ENCODE measurements around the gene PMM2. TPM values are rescaled to one million over a fixed set of nuclear protein-coding genes. Genes with fewer than 3 reads are reported as not detected.

PMM2 gene
- total and polyA plus RNA-seq, 2 donors (not counting 3 experiments of a cell fraction or from before 2014, with no cell fraction given): 29.0 to 61.3 TPM

DNA sequence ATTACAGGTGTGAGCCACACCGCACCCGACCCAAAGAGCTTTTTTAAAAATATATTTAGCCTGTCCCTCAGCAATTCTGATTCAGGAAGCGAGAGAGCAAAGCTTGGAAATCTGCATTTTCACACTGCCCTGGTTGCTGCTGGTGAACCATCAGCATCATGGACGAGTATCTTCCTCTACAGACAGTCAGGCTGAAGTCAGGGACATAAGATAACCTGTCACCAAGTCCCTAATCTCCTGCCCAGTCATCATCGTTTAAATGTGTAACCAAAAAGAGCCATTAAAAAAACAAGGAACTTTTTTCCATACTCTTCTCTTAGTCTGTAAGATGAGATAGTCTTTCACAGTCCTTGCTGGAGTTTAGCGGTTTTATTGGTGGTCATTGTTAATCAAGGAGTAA, 6.7 kb downstream of the PMM2 start:
- intact Hi-C loops (cut with micrococcal nuclease): no loop called here
- Histone ChIP-seq H4K20me1 (replicated peaks; ENCODE audit: control insufficient read depth, extremely low read depth, insufficient read depth, low read length) (peaks cover 6% of the 10 kb centered on the region), H3K9ac (replicated peaks; ENCODE audit: extremely low read depth, insufficient read depth, low read length) (no peak overlapping the region), H3K4me3 (replicated peaks in 1 of 3; ENCODE audit: insufficient read depth in 1 of 3, low read depth in 1 of 3, low read length in 3 of 3) (no peak overlapping the region), H3K79me2 (ENCODE audit: control insufficient read depth, insufficient read depth, low read length) (peaks cover 57% of the 10 kb centered on the region), H2AFZ (ENCODE audit: low read depth, low read length) (no peak overlapping the region), H3K9me1 (replicated peaks; ENCODE audit: control insufficient read depth, extremely low read depth, insufficient read depth, low read length) (no peaks in the 10 kb centered on the region), H3K4me1 (ENCODE audit: control insufficient read depth, extremely low read depth, insufficient read depth, low read length) (peaks cover 7% of the 10 kb centered on the region), H3K27me3 (ENCODE audit: control insufficient read depth in 2 of 2, insufficient read depth in 2 of 2, low read length in 2 of 2) (no peaks in the 10 kb centered on the region), H3K4me2 (ENCODE audit: insufficient read depth, low read length) (no peak overlapping the region), H3K9me3 (replicated peaks; ENCODE audit: control insufficient read depth, insufficient read depth, low read length) (no peaks in the 10 kb centered on the region), H3K27ac (ENCODE audit: insufficient read depth, low read depth, low read length) (no peak overlapping the region), H3K36me3 (ENCODE audit: control insufficient read depth in 2 of 2, extremely low read depth in 1 of 2, insufficient read depth in 2 of 2, low read length in 2 of 2) (peaks cover 34 to 37% of the 10 kb centered on the region in 2 experiments)
- TF ChIP-seq, protein P1, sequence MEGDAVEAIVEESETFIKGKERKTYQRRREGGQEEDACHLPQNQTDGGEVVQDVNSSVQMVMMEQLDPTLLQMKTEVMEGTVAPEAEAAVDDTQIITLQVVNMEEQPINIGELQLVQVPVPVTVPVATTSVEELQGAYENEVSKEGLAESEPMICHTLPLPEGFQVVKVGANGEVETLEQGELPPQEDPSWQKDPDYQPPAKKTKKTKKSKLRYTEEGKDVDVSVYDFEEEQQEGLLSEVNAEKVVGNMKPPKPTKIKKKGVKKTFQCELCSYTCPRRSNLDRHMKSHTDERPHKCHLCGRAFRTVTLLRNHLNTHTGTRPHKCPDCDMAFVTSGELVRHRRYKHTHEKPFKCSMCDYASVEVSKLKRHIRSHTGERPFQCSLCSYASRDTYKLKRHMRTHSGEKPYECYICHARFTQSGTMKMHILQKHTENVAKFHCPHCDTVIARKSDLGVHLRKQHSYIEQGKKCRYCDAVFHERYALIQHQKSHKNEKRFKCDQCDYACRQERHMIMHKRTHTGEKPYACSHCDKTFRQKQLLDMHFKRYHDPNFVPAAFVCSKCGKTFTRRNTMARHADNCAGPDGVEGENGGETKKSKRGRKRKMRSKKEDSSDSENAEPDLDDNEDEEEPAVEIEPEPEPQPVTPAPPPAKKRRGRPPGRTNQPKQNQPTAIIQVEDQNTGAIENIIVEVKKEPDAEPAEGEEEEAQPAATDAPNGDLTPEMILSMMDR (IDR thresholded peaks at IDR 0.05; ENCODE audit: extremely low read depth in 1 of 2, insufficient read depth in 1 of 2, low read depth in 1 of 2, low read length in 2 of 2): no peak
- ChIA-PET CTCF (no interaction called here), POLR2A (no interaction called here)
- FAIRE-seq (no peak), DNase-seq (ENCODE audit: low read depth, low spot score) (no peak)
- no TSS peak for BruUV-seq (replicated peaks)
- dilution Hi-C loops (cut with MboI; ENCODE audit: extremely low pct_ligation_motif_present, low sequenced_read_pairs): no loop called here

DNA sequence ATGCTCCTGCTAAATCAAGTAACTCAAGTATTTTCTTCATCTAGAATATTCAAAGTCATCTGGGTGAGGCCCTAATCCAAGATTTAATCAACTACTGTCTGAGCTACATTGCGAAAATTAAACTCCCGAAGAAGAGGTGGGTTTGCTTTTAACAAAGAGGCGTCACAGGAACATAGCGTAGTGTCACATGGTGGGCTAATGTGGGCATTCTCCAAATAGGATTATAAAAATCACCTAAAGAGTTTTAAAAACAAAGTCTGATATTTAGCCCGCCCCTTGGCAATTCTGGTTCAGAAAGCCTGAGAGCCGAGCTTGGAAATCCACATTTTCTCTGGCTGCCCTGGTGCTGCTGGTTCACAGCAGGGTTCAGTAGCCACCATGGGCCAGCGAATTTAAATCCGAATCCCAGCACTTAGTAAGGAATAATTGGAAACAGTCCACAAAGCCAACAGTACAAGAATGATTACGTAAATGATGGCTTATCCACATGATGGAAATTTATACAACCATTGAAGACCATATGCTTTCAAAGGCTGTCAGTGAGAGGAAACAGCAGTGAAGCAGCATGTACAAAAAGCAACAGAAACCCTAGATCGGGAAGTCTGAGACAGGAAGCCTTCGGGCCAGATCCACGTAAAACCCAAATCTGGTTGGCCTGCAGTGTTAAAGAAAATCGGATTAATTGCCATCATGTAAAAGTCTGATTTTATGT, 8.8 kb downstream of the PMM2 start:
- H3K9me1 ChIP-seq (replicated peaks; ENCODE audit: control insufficient read depth, extremely low read depth, insufficient read depth, low read length): no peaks in the 10 kb centered on the region
- DNase-seq (ENCODE audit: low read depth, low spot score) (no peak), FAIRE-seq (no peak)
- BruUV-seq (replicated peaks): no TSS peak
- no peak overlapping the region for H3K27ac ChIP-seq (ENCODE audit: insufficient read depth, low read depth, low read length)
- CTCF ChIA-PET: interaction anchor here (0.8 kb wide), 1 partner anchor 34 kb away, joined by 3 read pairs; no protein-coding TSS in a partner anchor
- peaks cover 39 to 42% of the 10 kb centered on the region in 2 experiments for H3K36me3 ChIP-seq (ENCODE audit: control insufficient read depth in 2 of 2, extremely low read depth in 1 of 2, insufficient read depth in 2 of 2, low read length in 2 of 2)
- dilution Hi-C loops (cut with MboI; ENCODE audit: extremely low pct_ligation_motif_present, low sequenced_read_pairs) (no loop called here), intact Hi-C loops (cut with micrococcal nuclease) (no loop called here)
- POLR2A ChIA-PET: no interaction called here
- H4K20me1 ChIP-seq (replicated peaks; ENCODE audit: control insufficient read depth, extremely low read depth, insufficient read depth, low read length): peaks cover 2% of the 10 kb centered on the region
- no peak overlapping the region for H3K4me3 ChIP-seq (replicated peaks in 1 of 3; ENCODE audit: insufficient read depth in 1 of 3, low read depth in 1 of 3, low read length in 3 of 3)
- H3K4me1 ChIP-seq (ENCODE audit: control insufficient read depth, extremely low read depth, insufficient read depth, low read length): no peaks in the 10 kb centered on the region
- H3K9me3 ChIP-seq (replicated peaks; ENCODE audit: control insufficient read depth, insufficient read depth, low read length): no peaks in the 10 kb centered on the region
- peaks cover 36% of the 10 kb centered on the region for H3K79me2 ChIP-seq (ENCODE audit: control insufficient read depth, insufficient read depth, low read length)
- TF ChIP-seq, protein P1 (IDR thresholded peaks at IDR 0.05; ENCODE audit: extremely low read depth in 1 of 2, insufficient read depth in 1 of 2, low read depth in 1 of 2, low read length in 2 of 2): no peak
- no peak for TF ChIP-seq POLR2A (IDR thresholded peaks at IDR 0.05; ENCODE audit: low read depth, low read length)
- TF ChIP-seq MYC (IDR thresholded peaks at IDR 0.05; ENCODE audit: low read depth, low read length): no peak
- H2AFZ ChIP-seq (ENCODE audit: low read depth, low read length): no peak overlapping the region
- no peak overlapping the region for H3K4me2 ChIP-seq (ENCODE audit: insufficient read depth, low read length)
- H3K27me3 ChIP-seq (ENCODE audit: control insufficient read depth in 2 of 2, insufficient read depth in 2 of 2, low read length in 2 of 2): no peaks in the 10 kb centered on the region
- no peak overlapping the region for H3K9ac ChIP-seq (replicated peaks; ENCODE audit: extremely low read depth, insufficient read depth, low read length)
